HG03520 (cell line): Measurements from ENCODE around the gene LDB2.

Experiments
- ATAC-seq: cut with Tn5 transposase; IDR thresholded peaks from one replicate; pipeline ENCODE4 v1.9.1; 2021; ENCODE audit warnings: mild to moderate bottlenecking, moderate library complexity; ENCODE audit not compliant: unreplicated experiment

Gene LDB2

DNA sequence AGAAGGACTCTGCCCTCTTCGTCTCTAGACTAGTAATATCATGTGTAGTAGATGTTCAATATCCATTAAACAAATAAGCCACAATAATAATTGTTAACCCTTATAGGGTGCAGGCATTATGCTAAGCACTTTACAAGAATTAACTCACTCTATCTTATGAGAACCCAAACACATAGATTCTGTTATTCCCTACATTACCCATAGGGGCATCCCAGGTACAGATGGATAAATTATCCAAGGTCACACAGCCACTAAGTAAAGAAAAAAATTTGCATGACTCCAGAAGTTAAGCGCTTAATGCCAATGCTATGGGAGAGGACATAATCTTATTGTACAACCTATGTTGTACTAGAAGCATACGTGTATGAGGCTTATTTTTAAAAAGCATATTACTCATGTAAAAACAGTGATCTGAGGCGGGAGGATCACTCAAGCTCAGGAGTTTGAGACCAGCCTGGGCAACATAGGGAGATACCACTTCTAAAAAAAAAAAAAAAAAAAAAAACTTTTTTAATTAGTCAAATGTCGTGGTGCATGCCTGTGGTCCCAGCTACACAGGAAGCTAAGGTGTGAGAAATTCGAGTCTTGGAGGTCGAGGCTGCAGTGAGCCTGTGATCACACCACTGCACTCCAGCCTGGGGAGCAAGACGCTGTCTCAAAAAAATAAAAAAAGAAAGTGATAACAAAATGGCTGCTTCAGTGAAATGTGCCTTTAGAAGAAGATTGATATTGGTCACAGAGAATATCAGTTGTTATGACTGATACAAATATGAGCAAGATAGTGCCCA is 13.6 kb downstream of the LDB2 start:
- ATAC-seq: no peak

DNA sequence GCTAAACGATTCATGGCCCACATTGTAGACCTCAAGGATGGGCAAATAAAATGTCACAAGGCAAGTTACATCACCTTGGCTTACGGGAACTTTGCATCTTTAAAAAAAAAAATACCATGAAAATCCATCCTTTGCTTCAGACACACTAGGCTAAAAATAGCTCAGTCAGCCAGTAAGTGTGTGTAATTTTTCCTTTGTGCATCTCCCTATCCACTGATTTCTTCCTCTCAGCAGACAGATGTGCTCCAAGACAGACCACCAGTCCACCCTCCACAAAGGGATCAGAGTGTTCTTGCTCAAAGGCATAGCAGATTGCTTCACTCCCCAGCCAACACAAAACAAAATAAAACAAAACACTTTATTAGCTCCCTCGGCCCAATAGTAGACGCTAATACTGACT is 14.6 kb downstream of the LDB2 start:
- no peak for ATAC-seq

DNA sequence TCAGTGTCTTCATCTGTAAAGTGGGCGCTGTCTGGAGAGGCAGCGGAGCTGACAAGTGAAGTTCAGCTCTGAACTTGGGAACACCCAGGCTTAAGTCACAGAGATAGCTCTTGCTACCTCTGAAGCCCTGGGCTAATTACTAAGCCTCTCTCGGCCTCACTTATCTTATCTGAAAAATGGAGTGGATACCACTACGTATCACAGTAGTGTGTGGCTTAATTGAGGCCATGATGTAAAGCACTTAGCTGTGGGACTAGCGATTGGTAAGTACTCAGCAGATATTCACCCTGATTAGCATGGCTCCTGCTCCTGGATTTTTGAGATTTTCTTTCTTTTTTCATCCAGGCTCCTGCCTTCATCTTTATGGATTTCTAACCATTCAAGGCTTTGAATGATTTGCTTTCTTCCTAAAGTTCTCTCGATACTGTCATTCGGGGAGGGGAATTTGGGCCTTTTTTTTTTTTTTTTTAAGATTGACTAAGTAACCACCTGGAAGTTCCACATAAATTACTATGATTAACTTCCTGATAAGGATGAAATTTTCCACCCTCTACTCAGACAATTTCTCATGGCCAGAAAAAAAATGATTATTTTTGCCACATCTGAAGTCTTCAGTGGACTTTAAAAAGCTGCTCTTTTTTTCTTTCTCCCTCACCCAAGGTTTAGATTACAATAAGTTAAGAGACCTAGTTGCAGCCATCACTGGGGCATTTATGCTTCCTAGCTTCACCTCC is 17.1 kb downstream of the LDB2 start:
- no peak for ATAC-seq

DNA sequence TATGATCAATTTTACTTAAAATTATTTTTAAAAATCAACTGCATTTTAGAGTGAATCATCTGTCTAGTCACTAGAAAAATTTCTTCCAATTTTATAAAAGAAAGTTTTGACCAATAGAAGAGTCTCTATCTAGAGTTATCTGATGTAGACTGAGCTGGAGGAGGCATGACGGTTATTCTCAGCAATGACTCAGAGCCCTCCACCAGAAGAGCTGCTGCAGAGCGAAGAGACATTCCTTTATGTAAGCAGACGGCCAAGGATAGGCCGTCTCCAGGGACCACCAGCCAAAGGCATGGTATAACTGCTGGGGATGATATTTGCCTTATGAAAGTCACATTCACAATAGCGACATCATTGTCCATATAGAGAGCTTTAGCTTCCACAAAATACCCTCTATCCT is 23.0 kb downstream of the LDB2 start:
- ATAC-seq: no peak

DNA sequence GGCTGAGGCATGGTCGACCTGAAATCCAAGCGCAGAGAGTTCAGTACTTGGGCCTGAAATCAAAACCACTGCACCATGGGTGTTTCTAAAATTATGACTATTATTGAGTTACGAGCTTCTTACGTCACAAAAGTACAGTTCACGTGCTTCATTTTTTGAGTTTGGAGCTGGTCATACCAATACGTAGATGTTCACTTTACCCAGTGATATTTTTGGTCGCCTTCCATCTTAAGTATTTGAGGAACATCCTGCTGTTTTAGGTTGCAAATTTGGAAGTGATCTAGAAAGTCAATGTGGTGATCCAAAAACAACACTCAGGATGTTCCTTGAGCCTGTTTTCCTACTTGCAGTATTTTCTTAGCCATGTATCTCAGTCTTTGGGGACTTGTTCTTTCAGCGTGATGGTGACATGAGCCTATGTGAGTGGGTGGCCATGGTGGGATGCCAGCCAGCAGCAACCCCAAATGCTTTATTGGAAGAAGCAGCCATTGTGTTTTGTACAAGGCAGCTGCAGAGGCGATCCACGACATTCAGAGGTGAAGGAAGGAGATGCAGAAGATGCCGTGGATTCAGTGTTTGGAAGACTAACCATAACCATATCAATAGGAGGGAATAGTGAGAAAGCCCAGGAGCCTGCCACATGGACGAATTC is 28.7 kb downstream of the LDB2 start:
- no peak for ATAC-seq

DNA sequence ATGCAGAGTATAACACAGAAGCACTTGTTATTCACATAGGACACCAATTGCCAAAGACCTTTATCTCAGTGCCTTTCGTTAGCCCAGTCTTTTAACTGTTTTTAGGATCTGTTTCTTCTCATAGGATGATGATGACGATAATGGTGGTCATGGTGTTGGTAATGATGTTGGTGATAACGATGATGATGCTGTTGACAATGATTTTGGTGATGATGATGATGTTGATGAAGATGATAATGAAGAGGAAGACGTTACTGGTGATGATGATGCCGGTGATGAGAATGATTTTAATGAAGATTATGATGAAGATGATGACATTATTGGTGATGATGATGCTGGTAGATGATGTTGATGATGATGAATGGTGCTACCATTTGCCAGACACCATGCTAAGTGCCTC is 29.8 kb downstream of the LDB2 start:
- no peak for ATAC-seq

DNA sequence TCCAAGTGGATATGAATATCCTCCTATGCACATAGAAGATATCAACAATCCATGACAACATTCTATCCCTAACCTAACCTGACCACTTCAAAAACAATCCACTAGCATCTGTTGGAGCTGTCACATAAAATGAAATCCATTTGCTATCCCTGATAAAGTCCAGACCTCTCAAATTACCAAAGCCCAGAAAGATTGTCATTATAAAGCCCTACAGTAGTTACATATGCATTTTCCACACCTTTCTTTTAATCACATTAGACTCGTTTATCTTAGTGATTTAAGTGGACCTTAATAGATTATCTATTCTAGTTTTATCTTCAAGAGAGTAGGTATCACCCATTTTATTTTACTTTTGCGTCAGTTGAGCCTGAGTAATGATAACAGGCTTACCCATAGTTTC is 30.6 kb downstream of the LDB2 start:
- ATAC-seq: no peak

DNA sequence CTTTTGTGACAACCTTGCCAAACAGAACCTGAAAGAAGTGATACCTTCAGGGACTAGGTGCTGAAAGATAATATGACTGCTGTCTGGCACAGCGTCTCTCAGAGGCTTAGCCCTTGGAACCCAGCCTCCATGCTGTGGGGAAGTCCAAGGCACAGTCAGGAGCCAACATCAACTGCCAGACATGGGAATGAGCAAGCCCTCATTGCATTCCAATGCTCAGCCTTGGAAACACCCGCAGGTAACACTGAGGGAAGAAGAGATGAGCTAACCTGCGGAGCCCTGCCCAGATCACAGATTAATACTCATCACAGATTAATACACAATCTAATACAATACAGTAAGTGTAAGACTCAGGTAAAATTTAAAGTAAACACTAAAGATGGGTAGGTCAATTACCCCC is 31.5 kb downstream of the LDB2 start:
- no peak for ATAC-seq

DNA sequence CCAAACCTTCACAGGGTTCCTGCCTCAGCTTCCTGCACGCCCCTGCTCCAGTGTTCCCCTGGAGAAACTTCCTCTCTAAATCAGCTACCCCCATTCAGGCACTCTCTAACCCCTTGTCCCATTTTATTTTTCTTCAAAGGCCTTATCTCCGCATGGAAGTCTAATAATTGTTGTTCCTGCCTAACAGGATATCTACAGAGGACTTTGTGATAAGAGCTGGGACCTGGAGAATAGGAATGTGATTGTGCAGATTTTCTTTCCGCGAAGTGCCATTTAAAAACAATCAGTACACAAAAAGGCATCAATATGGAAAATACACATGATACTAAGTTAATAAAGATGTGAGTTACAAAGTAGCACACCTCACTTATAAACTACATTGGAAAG is 32.6 kb downstream of the LDB2 start:
- no peak for ATAC-seq

DNA sequence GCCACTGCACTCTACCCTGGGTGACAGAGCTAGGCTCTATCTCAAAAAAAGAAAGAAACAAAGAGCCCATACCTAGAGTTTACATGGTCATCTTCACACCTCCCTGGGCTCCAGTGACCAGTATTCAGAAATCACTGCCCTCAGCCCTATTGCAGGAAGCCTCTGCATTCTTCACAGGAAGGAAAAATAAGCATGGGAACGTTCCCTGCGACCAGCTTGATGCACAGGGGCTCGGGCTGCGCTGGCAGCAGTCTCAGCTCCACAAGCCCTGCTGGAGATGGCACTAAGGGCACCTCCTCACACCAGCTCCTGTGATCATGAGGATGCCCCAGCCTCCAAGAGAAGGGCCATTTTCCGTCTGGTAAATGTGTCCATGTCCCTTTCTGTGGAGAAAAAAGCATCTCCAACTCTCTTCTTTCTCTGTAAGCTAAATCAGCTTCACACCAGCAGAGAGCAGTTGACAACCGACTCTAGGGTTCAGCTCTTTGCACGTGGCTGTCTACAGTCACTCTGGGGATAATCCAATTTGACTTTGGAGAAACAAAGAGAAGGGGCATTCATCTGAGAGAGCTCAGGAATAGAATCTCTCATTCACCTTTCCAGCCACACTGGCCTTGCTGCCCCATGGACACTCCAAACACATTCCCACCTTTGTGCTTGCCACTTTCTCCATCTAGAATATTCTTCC is 33.1 kb downstream of the LDB2 start:
- ATAC-seq: no peak

DNA sequence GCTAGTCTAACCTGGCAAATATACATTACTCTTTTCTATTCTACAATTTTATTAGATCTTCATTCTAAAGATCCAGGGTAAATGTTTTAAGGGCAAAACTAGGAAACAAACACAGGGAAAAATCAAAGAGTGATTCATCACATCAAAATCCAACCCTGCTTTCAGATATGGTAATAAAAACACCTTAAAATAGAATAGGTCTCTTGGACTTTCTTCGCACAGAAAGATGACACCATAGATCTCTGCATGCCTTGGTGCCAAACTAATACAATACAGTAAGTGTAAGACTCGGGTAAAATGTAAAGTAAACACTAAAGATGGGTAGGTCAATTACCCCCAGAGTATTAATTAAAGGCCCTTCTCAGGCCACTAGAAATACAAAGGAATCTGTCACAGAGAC is 34.2 kb downstream of the LDB2 start:
- no peak for ATAC-seq

DNA sequence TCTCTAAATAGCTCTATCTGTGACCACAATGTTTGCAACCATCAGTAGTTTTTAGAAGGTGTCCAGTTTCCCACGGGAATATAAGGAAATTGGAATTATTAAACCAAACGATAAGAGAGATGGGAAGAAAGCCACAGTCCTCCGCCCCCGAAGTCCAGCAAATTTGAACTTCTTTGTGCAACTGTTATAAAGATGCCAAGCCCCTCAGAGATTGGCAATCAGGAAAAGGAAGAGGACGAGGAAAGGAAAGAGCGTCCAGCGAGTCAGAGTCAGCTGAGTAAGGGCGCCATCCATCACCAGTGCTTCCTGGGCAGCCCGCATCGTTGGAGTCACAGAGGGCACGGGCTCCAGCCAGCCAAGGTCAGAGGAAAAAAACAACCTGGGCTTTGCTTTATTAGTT is 35.7 kb downstream of the LDB2 start:
- no peak for ATAC-seq

DNA sequence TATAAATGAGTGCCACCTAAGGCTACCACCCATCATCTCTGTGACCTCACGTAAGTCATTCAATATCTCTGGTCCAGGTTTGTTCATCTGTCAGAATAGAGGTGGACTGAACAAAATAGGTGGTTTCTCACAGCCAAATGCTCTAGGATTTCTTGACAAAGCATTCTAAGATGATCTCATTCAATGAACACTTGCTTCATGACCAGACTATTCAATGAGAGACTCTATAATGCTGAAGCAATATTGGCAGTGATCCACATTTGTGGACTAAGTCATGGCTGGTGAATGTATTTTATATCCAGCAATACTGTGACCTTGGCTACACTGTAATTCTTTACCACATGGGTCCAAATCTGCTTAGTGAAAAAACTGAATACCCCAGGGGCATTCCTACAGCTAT is 37.9 kb downstream of the LDB2 start:
- ATAC-seq: no peak

DNA sequence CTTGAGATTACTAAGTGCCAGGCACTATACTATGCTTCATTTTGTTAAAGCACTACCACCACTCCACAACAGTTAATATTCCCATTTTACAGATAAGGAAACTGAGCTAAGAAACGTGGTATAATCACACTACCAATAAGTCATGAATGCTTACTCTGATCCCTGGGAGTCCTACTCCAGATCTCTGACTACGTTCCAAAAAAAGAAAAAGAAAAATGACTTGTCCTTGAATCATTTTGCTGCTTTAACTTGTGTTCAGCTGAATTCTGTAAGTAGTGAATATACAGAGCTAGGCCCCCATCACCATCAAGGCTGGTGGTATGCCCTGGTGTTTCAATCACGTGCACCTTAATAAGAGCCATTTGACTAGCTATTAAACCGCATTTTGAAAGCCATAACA is 39.4 kb downstream of the LDB2 start:
- ATAC-seq: no peak

DNA sequence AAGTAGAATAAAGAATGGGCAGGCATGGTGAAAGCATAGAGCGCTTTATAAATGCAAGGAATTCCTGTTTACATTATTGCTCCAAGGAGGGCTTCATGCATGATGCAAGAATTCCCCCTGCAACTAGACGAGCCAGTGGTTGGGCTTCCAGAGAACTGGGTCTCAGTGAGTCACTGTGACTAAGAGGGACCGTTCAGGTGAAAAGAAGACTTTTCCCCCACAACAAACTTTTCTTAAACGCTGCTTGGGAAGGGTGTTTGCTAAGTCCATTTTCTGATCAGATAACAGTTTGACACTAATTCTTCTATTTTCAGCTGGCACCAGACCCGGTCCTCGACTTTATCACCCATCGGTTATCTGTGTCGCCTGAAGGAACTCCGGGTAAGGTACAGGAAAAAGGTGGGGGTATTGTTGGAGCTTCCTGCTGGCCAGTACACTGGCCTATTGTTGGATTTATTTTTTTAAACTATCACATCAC is 40.1 kb downstream of the LDB2 start:
- ATAC-seq: no peak

DNA sequence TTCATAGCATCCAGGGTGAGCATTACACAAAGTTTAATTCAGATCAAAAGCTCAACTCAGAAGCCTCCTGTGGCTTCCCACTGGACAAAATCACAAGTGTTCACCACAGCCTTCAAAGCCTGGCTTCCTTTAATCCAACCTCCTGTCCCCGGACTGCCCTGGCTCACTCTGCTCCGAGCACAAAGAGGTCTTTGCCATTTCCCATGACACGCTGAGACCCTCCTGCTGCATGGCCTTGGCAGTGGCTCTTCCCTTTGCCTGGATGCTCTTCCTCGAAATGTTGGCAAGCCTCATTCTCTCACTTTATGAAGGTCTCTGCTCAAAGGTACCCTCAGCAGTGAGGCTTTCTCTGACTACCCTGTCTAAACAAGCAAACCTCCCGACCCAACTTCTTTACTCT is 41.0 kb downstream of the LDB2 start:
- ATAC-seq: no peak

DNA sequence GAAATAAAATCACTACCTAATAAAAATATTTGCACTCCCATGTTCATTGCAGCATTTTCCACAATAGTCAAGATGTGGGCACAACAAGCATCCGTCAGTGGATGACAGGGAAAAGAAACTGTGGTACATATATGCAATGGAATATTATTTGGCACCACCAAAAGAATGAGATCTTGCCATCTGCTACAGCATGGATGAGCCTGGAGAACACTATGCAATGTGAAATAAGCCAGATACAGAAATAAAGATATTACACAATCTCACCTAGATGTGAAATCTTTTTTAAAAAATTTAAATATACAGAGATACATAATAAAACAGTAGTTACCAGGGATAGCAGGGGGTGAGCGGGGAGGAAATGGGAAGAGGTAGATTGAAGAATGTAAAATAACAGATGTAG is 44.8 kb downstream of the LDB2 start:
- ATAC-seq: no peak

DNA sequence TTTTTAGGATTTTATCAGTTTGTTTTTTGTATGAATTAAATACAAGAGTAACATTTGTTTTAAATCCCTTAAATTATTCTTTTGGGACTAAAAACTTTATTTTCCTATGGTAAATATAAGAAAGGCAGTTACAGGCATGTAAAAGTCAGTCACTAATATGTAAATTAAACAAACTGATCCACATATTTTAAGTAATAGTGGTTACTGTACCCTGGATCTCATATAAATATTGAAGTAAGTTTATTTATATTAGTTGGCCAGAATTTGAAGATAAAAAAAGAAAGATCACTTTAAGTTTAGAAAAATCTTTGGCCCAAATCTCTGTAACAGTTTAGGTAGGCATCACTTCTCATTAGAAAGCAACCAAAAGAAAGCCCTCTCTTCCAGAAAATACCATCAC is 45.8 kb downstream of the LDB2 start:
- ATAC-seq: no peak

DNA sequence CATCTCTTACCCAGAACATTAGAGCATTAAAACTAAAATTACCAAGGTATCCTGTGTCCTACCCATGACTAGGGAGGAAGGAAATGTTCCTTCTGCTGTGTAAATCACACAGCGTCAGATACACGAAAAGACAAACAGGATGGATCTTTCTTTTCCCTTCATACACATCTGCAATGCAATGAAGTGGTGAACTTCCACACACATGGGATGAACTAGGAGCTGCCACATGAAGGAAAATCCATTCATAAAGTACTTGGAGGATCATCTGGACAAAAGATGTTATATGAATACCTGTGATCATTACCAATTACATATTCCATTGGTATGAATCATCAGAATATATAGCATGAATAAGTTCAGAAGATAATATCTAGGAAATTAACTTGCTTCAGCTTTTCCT is 46.2 kb downstream of the LDB2 start:
- no peak for ATAC-seq

DNA sequence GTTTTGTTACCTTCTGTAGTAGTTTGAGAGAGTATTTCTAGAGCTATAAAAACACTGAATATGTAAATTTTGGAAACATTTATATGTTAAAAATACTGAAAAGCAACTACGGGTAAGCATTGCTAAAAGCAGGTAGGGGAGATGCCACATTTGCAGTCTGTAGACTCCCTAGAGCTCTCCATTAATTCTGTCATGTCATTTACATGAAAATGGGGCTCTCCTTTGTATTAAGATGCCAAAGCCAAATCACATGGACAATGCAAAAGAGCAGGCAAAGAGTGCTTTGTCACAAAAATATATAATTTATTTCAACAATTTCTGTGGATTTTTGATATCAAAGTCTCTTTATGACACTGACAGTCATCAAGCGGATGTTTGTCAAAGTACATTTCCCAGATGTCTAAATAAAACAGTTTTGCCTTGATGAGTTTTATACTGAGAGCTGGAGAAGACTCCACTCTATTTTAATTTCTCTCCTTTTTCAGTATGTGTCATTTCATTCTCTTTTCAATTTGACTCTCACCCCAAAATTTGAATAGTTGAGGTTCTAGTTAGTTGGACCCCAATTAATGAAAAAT is 51.8 kb downstream of the LDB2 start:
- ATAC-seq: no peak
